GM12864 (cell line): ENCODE data around the gene TMEM143.

ENCODE experiments used
- DNase-seq: peaks from one replicate; pipeline ENCODE4 v3.0.0-alpha.2; 2011; ENCODE audit warnings: low read depth
- H3K4me3 ChIP-seq: 2 replicates; pipeline ENCODE4 v1.5.1; 2011; ENCODE audit warnings: mild to moderate bottlenecking, low read depth, low read length, control low read depth
- CTCF ChIP-seq: IDR thresholded peaks from 2 replicates; pipeline ENCODE4 v1.5.1; 2011; ENCODE audit warnings: low read depth, mild to moderate bottlenecking, moderate library complexity, low read length, control low read depth, inconsistent platforms; ENCODE audit errors: missing control alignments

The TMEM143 gene

GRCh38 chr19:48346191-48346590 is 17.5 kb downstream of the TMEM143 start:
- no peak overlapping the region for H3K4me3 ChIP-seq
- TF ChIP-seq CTCF: no peak
- no peak for DNase-seq

GRCh38 chr19:48344892-48345291 is 18.8 kb downstream of the TMEM143 start:
- no peak for DNase-seq
- TF ChIP-seq CTCF: no peak
- H3K4me3 ChIP-seq: no peak overlapping the region

DNA sequence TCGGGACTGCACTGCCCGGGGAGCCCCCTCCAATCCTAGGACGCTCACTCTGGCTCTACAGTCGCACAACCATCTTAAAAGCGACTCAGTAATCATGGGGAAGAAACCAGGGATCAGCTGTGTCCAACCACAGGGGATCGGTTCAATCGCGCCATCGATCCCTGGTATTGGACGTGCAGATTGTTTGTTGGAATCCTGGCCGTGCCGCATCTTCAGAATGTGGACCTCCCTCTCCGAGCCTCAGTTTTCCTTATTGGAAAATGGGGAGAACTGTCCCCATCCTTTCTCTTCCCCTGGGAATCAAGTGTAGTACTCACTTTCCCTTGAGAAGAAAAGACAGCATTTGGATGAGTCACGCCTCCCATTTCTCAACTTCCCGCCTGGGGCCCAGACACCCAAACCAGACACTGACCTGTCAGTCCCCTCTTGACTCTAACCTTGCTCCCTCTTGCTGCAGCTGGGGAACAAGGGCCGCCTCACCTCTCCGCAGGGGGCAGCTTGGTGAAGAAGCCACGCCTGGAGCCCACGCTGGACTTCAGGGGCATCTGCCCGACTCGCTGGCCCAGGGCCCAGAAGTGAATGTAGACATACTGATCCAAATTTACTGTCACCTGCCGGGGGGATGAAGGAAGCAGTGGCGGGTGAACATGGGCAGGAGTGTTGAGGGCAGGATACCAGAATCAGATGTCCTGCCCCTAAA is 20.7 kb downstream of the TMEM143 start:
- TF ChIP-seq CTCF: no peak
- no peak for DNase-seq
- H3K4me3 ChIP-seq: no peak overlapping the region

DNA sequence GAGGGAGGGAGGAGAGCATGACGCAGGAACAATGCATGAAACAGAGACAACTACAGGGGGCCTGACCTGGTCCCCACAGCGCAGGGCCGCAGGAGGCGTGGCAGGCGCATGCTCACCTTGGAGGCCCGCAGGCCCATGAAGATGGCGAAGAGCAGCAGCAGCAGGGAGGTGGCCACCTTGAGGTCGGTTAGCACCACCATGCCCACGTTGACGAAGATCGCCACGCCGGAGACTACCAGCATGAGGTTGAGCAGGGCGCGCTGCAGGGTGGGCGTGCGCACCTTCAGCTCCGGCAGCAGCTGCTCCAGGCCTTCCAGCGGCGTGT is 21.4 kb downstream of the TMEM143 start:
- H3K4me3 ChIP-seq: no peak overlapping the region
- no peak for DNase-seq
- TF ChIP-seq CTCF: no peak

- TF ChIP-seq CTCF: no peak
- DNase-seq: no peak
- no peak overlapping the region for H3K4me3 ChIP-seq
Observed at GRCh38 chr19:48341515-48342413, 22.0 kb downstream of the TMEM143 start.

GRCh38 chr19:48340995-48341394 is 22.7 kb downstream of the TMEM143 start:
- no peak for TF ChIP-seq CTCF
- DNase-seq: no peak
- no peak overlapping the region for H3K4me3 ChIP-seq
